ENCODE data around the gene HCST. TPM values are rescaled to one million over a fixed set of nuclear protein-coding genes. Genes with fewer than 3 reads are reported as not detected.

The HCST gene
- total and polyA plus RNA-seq, 8 donors: 5.0 to 12.5 (median 9.2) TPM; not detected in 3

DNA sequence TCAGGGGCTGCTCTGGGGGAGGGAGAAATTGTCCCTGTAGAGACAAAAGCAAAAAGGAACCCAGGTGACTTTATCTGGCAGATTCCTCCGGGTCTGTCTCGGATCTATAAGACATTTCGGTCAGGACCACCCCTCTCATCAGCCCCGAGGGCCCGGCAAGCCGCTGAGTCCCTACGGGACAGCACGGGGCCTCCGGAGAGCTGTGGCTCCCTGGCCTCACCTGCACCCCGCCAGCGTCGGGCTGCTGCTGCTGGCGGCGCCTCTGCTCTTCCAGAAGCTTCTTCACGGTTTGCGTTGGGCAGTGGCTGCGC lies 3.9 kb upstream of the HCST start:
- no peaks in the 10 kb centered on the region for H3K9me3 ChIP-seq
- no peaks in the 10 kb centered on the region for H3K27me3 ChIP-seq
- 5 to 9% (median 9%) methylated on average over 14 to 17 of the region's 17 CpGs for WGBS, 5 donors
- DNase-seq: no peak
- intact Hi-C loops (cut with DNase I; ENCODE audit: low total_unique reads): loop anchor here (5.0 kb wide), 1 partner anchor 34 kb away; no protein-coding TSS in a partner anchor
- TF ChIP-seq, protein P1, sequence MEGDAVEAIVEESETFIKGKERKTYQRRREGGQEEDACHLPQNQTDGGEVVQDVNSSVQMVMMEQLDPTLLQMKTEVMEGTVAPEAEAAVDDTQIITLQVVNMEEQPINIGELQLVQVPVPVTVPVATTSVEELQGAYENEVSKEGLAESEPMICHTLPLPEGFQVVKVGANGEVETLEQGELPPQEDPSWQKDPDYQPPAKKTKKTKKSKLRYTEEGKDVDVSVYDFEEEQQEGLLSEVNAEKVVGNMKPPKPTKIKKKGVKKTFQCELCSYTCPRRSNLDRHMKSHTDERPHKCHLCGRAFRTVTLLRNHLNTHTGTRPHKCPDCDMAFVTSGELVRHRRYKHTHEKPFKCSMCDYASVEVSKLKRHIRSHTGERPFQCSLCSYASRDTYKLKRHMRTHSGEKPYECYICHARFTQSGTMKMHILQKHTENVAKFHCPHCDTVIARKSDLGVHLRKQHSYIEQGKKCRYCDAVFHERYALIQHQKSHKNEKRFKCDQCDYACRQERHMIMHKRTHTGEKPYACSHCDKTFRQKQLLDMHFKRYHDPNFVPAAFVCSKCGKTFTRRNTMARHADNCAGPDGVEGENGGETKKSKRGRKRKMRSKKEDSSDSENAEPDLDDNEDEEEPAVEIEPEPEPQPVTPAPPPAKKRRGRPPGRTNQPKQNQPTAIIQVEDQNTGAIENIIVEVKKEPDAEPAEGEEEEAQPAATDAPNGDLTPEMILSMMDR (IDR thresholded peaks at IDR 0.05): no peak
- TF ChIP-seq POLR2A (IDR thresholded peaks at IDR 0.05) (no peak), POLR2AphosphoS5 (IDR thresholded peaks at IDR 0.05) (no peak), EP300 (IDR thresholded peaks at IDR 0.05) (no peak)
- peak overlapping the region; percentile 84 to 95 (median 93) for H3K27ac ChIP-seq
- peak overlapping the region; percentile 72 to 95 (median 74) for H3K4me3 ChIP-seq
- peaks cover 19 to 60% (median 32%) of the 10 kb centered on the region in 4 donors for H3K4me1 ChIP-seq
- H3K36me3 ChIP-seq: peaks cover 27 to 46% (median 41%) of the 10 kb centered on the region in 4 donors

DNA sequence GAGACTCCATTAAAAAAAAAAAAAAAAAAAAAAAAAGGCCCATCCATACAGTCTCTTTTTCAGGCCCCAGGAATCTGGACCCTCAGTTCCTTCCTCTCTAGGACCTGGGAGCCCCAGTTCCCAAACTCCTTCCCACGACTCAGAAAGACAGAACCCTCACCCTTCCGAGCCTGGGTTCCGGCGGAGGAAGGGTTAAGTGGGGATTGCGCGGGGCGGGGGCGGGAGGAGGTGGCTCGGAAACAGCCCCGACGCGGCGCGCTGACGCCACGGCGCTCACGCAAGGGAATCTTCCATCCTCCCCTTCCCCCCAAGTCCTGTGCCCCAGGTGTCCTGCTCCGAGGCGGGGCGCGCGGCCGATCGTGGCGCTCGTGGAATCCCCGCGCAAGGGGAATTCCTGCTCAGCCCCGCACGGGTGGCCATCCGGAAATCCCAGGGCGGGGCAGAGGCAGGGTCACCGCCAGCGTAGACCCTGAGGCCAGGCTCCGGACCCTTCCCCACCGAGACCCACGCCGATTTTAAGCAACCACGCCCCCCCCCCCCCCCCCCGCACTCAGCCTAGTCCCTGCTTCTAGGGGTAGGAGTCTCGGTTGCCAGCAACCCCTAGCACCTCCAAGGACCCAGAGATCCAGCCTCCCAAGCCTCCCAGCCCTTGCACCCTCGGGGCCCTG lies 2.6 kb upstream of the HCST start:
- Histone ChIP-seq H3K36me3 (peaks cover 20 to 34% (median 29%) of the 10 kb centered on the region in 4 donors), H3K27me3 (no peaks in the 10 kb centered on the region), H3K9me3 (no peaks in the 10 kb centered on the region), H3K27ac (peak overlapping the region; percentile 84 to 95 (median 93)), H3K4me3 (peak overlapping the region; percentile 72 to 95 (median 74)), H3K4me1 (peaks cover 25 to 69% (median 37%) of the 10 kb centered on the region in 4 donors)
- intact Hi-C loops (cut with DNase I; ENCODE audit: low total_unique reads): loop anchor here (5.0 kb wide), 1 partner anchor 33 kb away; no protein-coding TSS in a partner anchor
- WGBS, 5 donors: 0% methylated on average over 31 to 43 of the region's 43 CpGs
- peak; percentile 85 to 95 for DNase-seq
- TF ChIP-seq POLR2A (IDR thresholded peaks at IDR 0.05) (no peak), POLR2AphosphoS5 (IDR thresholded peaks at IDR 0.05) (peak; percentile 78 to 87 (median 79))

DNA sequence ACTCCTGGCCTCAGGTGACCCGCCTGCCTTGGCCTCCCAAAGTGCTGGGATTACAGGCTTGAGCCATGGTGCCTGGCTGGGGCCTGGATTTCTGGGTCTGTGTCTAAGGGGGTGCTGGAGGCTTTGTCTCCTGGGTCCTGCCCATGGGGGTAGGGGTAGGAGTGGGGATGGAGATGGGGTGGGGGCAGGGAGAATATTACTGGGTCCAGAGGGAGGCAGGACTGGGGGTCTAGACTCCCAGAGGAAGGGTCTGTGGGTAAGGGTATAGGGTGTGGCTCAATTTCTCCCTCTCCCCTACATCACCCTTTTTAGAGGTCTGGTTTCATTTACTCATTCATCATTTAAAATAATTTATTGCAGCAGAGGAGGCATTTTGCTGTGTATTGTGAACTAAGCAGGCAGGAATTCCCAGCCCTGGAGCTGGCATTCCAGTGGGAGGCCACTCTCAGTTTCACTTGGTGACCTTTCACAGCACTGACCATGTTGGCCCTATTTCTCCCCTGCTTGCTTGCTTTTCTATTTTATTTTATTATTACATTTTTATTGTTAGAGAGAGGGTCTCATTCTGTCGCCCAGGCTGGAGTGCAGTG lies 1.2 kb upstream of the HCST start:
- DNase-seq: peak in 1 of 2 donors; percentile 39
- peaks cover 8 to 19% (median 14%) of the 10 kb centered on the region in 4 donors for H3K36me3 ChIP-seq
- no peaks in the 10 kb centered on the region for H3K27me3 ChIP-seq
- H3K9me3 ChIP-seq: no peaks in the 10 kb centered on the region
- intact Hi-C loops (cut with DNase I; ENCODE audit: low total_unique reads): no loop called here
- H3K4me1 ChIP-seq: peaks cover 27 to 75% (median 39%) of the 10 kb centered on the region in 4 donors
- TF ChIP-seq, protein P1 (IDR thresholded peaks at IDR 0.05): no peak
- no peak for TF ChIP-seq POLR2A (IDR thresholded peaks at IDR 0.05)
- TF ChIP-seq POLR2AphosphoS5 (IDR thresholded peaks at IDR 0.05): no peak
- no peak for TF ChIP-seq EP300 (IDR thresholded peaks at IDR 0.05)
- WGBS, 5 donors: 68 to 88% (median 69%) methylated on average over 2 of the region's 2 CpGs
- peak overlapping the region; percentile 72 to 95 (median 74) for H3K4me3 ChIP-seq
- peak overlapping the region; percentile 84 to 95 (median 93) for H3K27ac ChIP-seq

DNA sequence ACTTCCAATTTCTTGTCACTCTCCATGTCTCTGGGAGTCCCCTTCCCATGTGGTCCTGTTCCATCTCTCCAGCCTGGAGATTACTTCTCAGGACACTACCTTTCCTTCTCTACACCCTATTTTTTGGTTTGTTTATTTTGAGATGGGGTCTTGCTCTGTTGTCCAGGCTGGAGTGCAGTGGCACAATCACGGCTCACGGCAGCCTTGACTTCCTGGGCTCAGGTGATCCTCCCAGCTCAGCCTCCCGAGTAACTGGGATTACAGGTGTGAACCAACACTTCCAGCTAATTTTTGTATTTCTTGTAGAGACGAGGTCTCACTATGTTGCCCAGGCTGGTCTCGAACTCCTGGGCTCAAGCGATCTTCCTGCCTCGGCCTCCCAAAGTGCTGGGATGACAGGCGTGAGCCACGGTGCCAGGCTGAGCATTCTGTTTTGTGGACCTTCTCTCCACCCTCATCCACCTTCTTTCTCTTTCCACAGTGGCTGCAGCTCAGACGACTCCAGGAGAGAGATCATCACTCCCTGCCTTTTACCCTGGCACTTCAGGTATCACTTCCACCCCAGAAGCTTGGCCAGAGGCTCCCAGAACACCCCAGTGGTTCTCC lies 644 bp downstream of the HCST start:
- Histone ChIP-seq H3K4me1 (peaks cover 32 to 70% (median 43%) of the 10 kb centered on the region in 4 donors), H3K9me3 (no peaks in the 10 kb centered on the region), H3K27me3 (no peaks in the 10 kb centered on the region), H3K27ac (peak overlapping the region; percentile 65 to 95 (median 93)), H3K36me3 (peaks cover 0 to under 1% (median 0%) of the 10 kb centered on the region in 4 donors), H3K4me3 (peak overlapping the region; percentile 25 to 34 (median 28))
- no peak for DNase-seq
- TF ChIP-seq EP300 (IDR thresholded peaks at IDR 0.05) (no peak), POLR2A (IDR thresholded peaks at IDR 0.05) (no peak), POLR2AphosphoS5 (IDR thresholded peaks at IDR 0.05) (no peak)
- TF ChIP-seq, protein P1 (IDR thresholded peaks at IDR 0.05): no peak
- WGBS, 5 donors: 65 to 71% (median 69%) methylated on average over 10 of the region's 10 CpGs
- intact Hi-C loops (cut with DNase I; ENCODE audit: low total_unique reads): no loop called here
